Measurements from ENCODE around the gene TCF7L1.

DNA sequence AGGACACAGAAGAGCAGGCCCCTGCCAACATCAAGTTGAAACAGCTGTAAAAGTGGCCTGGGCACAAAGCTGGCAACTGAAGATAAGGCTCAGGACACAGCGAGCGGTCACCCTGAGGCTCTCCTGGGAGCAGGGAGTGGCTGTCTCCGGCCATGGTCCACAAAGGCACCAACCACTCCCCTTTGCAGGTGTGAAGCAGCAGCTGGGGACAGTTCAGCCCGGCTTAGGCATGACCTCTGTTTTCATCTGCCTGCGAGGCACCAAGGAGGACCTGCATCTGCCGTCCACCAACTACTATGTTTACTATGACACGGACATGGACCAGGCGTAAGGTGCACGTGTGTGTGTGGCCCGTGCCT, 181.7 kb downstream of the TCF7L1 start:
- no peak for TF ChIP-seq POLR2A (IDR thresholded peaks at IDR 0.05; ENCODE audit: extremely low read depth, insufficient read length)
- TF ChIP-seq, protein P1, sequence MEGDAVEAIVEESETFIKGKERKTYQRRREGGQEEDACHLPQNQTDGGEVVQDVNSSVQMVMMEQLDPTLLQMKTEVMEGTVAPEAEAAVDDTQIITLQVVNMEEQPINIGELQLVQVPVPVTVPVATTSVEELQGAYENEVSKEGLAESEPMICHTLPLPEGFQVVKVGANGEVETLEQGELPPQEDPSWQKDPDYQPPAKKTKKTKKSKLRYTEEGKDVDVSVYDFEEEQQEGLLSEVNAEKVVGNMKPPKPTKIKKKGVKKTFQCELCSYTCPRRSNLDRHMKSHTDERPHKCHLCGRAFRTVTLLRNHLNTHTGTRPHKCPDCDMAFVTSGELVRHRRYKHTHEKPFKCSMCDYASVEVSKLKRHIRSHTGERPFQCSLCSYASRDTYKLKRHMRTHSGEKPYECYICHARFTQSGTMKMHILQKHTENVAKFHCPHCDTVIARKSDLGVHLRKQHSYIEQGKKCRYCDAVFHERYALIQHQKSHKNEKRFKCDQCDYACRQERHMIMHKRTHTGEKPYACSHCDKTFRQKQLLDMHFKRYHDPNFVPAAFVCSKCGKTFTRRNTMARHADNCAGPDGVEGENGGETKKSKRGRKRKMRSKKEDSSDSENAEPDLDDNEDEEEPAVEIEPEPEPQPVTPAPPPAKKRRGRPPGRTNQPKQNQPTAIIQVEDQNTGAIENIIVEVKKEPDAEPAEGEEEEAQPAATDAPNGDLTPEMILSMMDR (IDR thresholded peaks at IDR 0.05; ENCODE audit: low read depth, low read length): no peak
- TF ChIP-seq, protein P2, sequence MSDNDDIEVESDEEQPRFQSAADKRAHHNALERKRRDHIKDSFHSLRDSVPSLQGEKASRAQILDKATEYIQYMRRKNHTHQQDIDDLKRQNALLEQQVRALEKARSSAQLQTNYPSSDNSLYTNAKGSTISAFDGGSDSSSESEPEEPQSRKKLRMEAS (IDR thresholded peaks at IDR 0.05; ENCODE audit: low read depth, low read length): no peak

All from NB4 (cell line).